Hematopoietic multipotent progenitor cell treated with erythropoietin and hydrocortisone succinate and interleukin-3 and kit ligand, for 15 days (in vitro differentiated cells): ENCODE measurements around the gene FARS2.

Source experiments
- DNase-seq: peaks from one replicate; pipeline ENCODE4 v3.0.0-alpha.2; 2015; ENCODE audit warnings: low spot score

Gene FARS2

DNA sequence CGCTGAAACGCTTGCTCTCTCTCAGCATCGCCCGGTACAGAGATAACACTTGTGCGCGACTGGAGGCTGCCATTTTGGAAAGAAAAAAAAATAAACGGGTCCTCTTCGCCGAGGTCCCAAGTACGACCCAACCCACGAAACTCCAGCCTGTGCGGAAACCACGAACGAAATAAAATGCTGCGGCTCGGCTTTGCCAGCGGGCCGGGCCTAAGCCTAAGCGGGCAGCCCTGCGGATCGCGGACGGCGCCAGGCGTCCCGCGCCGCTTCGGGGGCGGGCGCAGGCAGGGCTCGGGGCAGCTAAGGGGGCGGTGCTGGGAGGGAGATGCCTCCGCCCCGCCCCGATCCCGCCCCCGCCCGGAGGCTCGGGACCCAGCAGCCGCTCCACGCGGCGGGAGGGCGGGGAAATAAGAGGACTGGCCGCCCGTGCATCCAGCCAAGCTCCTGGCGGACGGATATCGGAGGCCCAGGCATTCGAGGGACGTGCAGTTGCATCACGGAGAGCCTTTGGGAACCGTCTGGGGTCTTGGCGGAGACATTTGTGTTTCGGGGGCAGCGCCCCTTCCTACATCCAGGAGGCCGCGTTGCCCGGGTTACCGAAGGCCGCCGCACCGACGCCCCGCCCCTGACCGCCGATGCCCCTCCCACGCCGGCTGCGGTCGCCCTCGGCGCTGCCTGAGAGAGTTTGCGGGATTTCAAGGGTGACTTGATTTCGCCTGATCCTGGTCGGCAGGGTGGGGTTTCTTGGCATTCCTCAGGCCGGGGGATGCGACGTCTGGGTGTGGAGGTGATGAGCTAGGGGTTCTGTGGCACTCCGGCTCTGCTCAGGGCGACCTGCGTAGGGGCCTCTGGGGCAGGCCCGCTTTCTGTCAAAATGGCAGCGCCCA is at the start of gene FARS2, which contains the start of gene LYRM4:
Gene FARS2 (plus strand): TSS at position 853 of the 884 bp plus-strand sequence.
Gene LYRM4 (minus strand): TSS at position 290 of the 884 bp plus-strand sequence. CDS start 217 bp downstream, at position 73.
- DNase-seq: peak; percentile 92

DNA sequence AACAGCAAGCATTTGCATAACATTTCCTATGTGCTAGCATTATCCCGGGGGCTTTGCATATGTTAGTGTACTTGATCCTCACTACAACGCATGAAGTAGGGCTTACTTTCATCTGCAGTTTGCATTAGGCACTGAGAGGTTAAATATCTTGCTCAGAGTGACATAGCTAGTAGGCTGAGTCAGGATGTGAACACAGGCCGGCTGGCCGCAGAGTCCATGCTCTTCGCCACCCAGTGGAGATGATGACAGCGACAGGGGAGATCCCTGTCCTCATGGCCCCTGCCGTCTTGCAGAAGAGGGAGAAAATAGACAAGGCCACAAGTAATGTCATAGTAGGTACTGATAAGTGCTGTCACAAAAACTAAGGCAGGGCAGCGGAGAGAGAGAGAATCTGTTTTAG is 47.5 kb upstream of the FARS2 start:
- no peak for DNase-seq

DNA sequence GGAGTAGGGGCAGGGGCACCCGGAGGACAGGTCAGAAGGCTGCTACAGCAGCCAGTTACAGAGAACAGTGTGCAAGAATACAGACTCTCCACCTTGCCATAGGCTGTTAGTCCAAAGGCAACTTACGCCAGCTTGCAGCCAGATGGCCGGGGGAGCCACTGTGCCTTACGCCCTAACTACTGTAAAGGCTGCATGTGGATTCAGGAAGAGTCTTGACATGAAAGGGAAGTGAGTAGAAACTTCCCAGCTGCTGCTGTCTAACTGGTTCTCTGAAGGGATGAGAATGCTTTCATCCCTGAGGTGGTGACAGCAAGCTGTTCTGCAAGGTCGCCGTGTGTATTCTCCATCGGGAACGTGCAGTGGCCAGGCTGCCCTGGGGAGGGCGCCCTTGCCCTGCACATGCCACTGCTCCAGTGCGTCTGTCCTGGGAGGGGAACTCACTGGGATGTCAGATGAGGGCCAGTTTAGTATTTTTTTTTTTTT is 46.7 kb upstream of the FARS2 start:
- peak; percentile 13 for DNase-seq

DNA sequence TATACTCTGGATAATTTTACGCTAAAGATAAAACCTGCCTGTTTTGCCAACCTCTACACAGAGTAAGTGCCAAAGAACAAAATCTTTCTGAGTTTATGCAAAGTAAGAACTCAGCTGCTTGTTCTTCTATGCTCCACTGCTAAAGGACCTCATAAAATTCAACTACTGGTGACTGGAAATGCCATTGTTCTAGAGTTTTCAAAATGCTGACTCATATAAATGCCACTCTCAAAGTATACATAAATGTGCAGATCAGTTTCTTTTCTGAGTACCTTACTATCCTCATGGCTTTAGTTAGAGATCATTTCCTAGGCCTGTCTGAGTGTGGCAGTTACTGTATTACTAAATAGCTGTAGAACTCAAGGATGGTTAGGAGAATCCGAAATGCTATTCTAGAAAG is 46.2 kb upstream of the FARS2 start:
- no peak for DNase-seq

DNA sequence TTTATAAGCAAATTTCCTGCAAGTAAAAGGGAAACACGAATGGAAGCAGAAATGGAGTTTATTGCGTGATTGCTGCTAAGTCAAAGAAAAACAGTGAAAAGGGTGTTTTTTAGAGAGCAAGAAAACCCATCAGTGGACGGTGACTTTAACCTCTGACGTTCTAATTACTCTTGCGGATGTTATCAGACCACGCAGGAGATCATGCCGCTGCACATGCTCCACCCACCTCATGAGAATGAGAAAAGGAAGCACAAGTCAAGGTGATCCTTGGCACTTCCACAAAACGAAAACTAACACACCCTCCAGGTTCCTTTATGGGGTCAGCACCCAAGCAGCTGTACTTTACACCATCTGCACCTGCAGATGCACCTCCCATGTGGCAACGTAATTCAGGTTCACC is 45.5 kb upstream of the FARS2 start:
- DNase-seq: no peak

DNA sequence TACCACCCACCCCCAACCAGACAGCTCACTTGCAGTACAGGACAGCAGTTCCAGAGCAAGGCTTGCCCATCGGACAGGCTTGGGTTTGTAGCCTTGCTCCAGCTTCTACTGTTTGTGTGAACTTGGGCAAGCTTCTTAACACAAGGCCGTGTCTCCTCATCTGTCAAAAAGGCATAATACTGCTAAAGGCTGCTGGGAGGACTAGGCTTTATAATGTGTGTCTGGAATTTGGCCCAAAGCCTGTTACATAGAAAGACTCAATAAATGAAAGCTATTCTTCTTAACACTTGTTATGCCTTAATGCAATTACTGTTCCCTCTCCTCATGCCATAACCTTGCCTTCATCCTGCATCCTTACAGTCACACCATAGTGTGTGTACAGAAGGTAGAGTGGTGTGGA is 44.0 kb upstream of the FARS2 start:
- no peak for DNase-seq

DNA sequence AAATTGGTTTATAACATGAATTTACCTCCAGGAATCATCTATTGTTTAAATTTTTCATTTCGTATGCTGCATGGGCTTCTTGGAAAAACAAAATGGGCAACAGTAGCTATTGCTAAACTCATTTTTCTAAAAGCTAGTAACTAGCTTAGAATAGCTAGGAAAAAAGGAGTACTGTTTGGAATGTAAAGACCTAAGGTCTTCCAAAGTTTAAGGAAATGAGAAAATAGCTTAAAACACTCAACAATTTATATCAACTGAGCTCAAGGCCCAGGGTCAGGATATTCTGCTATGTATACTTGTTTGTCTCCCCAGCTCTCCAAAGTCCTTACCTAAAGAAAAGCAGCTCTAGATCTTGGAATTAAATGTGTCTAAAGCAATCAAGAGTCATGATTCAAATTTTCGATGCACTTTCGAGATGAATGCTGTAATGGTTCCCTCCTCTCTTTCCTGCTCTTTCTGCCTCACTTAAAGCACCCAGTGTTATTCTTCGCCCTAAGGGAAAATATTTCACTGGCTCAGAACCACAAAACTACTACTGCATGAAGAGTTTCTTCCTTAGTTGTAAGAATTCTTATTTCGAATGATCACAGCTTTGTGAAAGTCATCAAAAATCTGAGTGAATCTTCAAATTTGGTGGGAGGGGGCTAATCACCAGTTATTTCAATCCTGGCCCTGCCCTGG is 42.2 kb upstream of the FARS2 start:
- no peak for DNase-seq

DNA sequence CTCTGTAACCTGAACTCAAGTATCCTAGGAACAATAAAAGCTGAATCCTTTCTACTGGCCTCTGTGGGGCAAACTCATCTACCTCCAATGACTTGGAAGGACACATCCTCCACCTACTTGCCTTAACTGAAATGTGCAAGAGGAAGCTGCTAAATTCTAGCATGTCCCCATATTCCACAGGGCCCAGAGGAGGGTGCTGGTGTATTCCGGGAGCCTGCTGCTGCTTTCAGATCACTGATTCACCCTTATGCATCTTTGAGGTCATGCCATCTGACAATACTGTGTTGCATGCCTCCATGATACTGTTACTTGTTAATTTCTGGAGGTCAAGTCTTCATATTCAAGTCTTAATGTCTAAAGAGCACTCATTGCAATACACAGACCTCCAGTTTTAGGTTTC is 40.9 kb upstream of the FARS2 start:
- no peak for DNase-seq

DNA sequence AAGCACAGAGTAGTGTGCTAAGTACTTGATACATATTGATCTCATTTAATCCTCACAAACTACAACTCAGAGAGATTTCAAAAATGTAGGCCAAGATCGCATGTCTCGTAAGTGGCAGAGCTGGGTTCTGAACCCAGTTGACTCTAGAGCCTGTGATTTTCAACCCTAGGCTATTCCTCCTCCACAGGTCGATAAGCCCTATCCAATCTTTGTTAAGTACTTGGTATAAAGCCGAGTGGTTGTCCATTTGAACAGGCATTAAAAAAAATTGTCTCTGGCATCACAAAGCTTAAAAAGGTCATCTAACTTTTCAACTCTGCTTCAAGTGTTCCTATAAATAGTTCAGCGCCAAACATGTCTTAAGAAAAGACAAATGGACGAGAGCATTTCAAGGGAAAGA is 38.0 kb upstream of the FARS2 start:
- no peak for DNase-seq

DNA sequence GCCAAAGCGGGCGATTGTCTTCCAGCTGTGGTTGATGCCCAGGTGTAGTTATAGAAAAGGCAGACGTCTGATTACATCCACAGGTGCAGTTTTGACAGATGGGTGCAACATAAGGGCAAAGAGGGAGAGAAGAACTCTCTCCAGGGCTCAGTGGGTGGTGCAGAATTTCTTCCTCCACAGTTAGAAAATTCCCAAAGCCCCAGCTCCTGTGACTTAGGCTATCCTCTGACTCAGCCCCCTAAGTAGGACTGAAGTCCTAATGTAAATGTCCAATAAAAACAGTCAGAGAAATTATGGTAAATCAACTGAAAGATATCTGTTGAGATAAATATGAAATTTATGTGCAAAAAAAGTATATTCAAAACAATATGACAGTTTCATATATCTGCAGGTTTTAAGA is 32.0 kb upstream of the FARS2 start:
- no peak for DNase-seq

DNA sequence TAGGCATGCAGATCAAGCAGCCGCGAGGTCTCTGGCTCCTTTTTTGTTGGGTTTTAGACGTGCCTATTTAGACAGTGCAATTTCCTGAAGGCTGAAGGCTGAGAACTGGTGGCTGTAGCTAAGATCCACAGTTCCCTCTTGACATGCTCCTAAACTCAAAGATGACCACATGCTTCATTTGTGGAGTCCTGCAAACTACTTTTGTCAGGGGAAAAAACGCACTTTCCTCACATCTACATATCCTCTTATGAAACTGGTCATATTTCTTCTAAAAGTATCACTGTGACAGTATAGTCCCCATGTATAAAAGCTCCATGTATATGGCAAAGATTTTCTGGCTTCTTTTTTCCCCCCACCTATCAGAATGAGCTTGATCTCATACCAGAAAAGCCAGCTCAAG is 31.2 kb upstream of the FARS2 start:
- DNase-seq: no peak

DNA sequence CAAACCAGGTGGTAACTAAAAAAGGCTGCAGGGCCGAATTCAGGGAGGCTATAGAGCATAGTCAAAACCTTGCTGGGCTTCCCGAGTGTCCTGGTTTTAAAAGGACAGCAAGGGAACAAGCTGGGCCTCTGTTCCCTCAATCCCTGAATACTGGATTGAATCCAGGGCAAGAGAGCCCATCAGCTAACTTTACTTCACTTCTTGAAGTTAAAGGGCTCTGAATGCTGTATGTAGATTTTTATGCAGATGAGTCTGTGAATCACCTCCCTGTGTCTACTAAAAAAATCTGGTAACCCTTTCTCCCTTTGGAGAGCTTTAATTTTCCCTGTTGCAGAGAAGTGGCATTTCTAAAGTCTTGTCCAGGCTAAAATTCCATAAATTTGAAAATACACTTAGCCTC is 30.0 kb upstream of the FARS2 start:
- no peak for DNase-seq

DNA sequence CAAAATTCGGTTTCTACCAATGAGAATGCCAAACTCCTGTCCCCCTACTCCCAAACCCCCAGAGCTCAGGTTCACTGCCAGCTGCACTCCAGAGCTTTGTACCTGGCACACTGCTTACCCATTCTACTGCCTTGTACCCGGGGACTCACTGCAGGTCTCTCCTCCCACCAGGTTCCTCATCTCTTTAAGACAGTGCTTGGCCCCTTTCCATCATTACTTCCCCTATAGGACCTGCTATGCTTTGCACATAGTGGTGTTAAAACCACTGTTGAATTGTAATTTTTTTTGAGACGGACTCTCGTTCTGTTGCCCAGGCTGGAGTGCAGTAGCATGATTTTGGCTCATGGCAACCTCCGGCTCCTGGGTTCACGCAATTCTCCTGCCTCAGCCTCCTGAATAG is 26.4 kb upstream of the FARS2 start:
- DNase-seq: no peak

DNA sequence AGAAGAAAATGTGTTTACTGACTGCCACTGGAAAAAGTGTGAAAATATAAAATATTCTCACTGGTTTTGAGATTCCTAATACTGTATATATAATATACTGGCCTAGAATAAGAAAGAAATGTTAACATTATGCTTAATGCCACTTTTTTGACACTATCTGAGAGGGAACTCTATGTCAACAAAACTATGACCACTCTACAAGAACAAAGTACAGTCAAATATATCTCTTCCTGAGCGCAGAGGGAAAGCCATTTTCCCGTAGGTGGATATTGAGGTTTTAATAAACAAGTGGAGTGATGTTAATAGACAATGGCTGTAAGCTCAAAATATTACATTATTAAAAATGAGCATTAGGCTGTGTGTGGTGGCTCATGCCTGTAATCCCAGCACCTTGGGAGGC is 25.5 kb upstream of the FARS2 start:
- DNase-seq: no peak

DNA sequence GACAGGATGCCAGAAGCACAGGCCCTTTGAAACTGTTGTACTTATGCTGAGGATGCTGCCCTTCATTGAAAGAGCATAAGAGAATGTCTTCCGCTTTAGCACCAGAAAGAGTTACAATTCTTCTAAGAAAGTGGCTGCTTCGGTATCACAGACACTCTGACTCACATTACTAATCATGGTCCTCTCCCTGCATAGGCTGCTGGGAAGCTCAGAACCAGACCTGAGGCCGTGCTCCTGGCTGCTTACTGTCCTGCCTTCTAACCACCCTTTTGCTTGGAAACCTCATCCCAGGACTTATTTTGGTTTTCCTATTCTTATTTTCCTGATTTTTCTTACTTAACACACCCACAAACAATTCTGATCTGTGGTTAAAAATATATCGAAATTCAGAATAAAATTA is 23.5 kb upstream of the FARS2 start:
- DNase-seq: no peak

DNA sequence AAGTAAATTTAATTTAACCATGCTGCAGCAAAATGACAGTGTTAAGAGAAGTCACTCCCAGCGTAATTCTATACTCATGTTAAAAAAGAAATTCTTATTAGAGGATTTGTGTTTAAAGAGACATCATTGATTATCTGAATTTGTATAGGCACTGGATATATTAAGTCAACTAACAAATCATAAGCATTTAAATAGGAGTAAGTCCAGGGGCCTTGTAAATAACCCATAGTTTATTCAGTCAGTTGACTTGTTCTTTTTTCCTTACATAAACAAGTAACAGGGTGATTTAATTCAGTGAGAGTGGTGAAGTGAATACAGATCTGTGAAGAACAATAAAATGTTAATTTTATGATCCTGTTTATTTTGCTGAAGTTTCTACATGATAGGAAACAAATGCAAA is 23.0 kb upstream of the FARS2 start:
- DNase-seq: no peak

DNA sequence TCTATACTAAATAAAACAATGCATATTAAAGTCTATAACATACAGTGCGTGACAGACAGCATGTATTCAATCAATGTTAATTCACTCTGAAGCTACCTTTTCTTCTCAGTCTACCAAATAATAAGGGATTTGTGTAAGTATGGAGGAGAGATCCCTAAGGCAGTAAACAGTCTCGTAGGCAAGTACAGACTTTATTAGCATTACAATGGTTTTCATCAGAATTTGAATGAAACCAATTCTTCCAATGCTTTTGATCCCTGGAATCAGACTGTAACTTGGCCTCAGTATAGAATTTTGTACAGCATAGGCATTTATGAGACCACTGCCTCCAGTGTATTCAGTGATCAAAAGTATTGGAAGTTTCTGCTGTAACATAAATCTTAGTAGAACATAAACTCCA is 20.1 kb upstream of the FARS2 start:
- DNase-seq: no peak

DNA sequence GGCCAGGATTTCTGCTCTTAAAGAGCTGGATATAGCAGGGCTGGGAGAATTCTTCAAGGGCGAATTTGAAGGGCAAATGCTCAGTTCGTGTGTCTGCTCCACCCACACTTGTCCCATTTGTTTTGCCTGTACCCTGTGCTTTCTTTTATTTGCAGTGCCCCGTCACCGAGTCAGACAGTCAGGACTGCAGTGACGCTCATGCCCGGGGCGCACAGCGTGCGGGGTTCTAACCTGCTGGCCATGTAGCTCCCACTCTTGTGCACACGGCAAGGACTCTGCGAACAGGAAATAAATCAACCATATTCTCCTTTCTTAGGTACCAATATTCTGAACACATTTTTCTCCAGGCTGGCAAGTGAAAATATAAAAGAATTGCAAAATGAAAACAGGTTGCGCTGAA is 18.2 kb upstream of the FARS2 start:
- no peak for DNase-seq

DNA sequence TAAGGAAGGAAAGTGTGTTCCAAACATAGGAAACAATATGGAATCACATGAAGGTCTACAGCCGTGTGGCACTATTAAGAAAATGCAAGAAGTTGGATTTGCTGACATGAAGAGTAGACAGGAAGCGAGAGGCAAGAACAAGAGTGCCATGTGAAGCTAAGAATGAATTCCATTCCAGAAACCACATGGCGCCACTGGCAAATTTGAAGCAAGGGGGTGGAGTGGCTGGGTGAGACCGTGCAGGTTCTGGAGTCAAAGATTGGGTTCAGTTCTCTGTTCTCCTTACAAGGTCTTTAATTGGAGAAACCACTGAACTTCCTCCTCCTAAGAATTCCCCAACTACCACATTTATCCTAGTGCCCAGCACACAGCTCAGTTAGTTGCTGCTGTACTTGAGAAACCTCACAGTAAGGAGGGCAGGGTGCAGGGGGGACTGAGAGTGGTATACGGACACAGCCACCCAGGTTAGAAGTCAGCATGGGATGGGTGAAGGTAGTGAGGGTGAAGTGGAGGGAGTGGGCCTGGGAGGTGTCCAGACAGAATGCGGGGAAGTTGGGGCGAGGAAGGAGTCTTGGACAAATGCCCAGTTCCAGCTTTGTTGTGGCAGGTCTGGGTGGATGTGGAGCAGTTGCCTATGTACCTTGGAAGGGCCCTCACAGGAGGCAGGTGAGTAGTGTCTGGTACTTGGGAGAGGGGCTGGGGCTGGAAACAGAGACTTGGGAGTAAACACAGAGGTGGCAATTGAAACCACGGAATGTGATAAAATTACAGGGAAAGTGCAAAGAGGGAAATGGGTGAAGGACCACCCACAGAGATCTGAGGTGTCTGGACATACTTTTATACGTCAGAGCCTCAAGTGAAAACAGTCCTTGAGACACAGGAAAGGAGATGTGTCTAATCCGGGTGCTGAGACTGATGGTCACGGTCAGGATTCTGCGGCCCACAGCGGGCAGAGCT is 14.9 kb upstream of the FARS2 start:
- no peak for DNase-seq

DNA sequence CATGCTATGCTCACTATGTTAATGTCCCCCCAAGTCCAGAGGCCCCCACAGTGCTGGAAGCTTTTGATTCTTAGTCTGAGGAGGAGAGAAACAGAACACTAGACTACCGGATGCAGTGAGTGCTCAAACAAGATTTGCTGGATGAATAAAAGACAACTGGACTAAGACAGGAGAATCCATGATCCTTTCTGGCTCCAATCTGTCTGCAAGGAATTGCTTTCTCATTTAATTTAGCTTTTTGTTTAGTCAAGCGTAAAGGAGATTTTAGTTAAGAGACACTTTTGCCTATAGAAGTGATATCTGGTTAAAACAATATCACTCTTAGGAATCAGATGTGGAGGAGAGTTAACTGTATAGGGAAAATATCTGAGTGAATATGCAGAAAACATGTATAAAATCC is 14.1 kb upstream of the FARS2 start:
- no peak for DNase-seq

DNA sequence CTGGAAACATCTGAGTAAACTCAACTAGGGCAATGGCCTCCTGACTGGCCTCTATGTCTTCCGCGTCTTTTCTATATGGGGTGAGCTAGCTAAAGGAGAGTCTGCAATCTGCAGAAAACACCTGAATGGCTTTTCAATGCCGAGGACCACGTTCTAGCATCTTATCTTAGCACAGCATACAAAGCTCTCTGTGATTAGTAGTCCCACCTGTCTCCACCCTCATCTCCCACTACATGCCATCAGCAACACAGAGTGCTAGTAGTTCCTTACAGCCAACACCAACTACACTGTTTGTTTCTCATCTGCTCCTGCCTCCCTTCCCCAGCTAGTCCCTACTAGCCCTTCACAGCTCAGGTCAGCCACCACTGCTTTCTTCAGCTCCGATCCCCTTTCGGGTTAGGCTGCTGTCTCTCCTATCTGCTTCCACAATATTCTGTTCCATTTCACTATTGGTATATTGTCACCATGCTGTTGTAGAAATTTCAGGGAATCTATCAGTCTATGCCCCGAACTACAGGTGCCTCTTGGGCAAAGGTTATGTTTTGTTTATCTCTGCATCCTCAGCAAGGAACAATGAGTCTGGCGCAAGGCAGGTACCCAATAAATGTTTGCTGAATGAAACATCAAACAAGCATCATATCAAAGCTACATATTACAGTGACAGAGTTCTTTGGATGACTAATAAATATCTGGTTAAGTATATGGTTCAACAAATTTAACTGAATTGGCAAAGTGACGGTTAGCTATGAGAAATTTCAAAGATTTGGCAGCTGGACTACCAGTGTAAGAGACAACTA is 12.8 kb upstream of the FARS2 start:
- DNase-seq: no peak
